Pancreas (tissue), 10 donors: ENCODE measurements around the gene ULK4. TPM values are rescaled to one million over a fixed set of nuclear protein-coding genes. Genes with fewer than 3 reads are reported as not detected.

Experiments used
- ATAC-seq, 4 donors: fragments of 200-7000 bp; cut with Tn5 transposase; one replicate each; pipeline versions ENCODE4 v1.8.0 to v1.9.1; 2020; ENCODE audit warnings: mild to moderate bottlenecking in 4 of 4, moderate library complexity in 4 of 4
- DNase-seq, 6 donors: peaks; one replicate each; pipeline ENCODE4 v3.0.0-alpha.2; 2020
- FAIRE-seq: peaks from 2 replicates; lab custom pipeline; 2012; peaks lifted over from hg19 to GRCh38; lab: Jason Lieb, UNC
- H3K27ac ChIP-seq, 4 donors: fragments of 200-600 bp; sonication (generic); 1 replicate in 3 of 4; 2 replicates in 1 of 4; pipeline versions ENCODE4 v1.5.0 to v1.8.0; 2020
- H3K27me3 ChIP-seq, 4 donors: fragments of 200-600 bp; one replicate each; pipeline ENCODE4 v1.8.0; 2021
- H3K36me3 ChIP-seq, 3 donors: fragments of 200-600 bp; sonication (generic) in 1 of 3; one replicate each; pipeline versions ENCODE4 v1.5.0 to v1.8.0; 2020 to 2021
- H3K4me1 ChIP-seq, 3 donors: fragments of 200-600 bp; one replicate each; pipeline ENCODE4 v1.8.0; 2021
- H3K4me3 ChIP-seq, 4 donors: fragments of 200-600 bp; sonication (generic) in 2 of 4; one replicate each; pipeline versions ENCODE4 v1.5.0 to v1.8.0; 2020 to 2021
- H3K9me3 ChIP-seq, 4 donors: fragments of 200-600 bp; one replicate each; pipeline ENCODE4 v1.8.0; 2021
- CTCF ChIP-seq, 4 donors: fragments of 200-600 bp; sonication (generic) in 3 of 4; IDR thresholded peaks; one replicate each; pipeline versions ENCODE4 v1.5.0 to v1.8.0; 2021; ENCODE audit warnings: antibody characterized with exemption in 4 of 4
- WGBS, 2 donors: extraction: QIAGEN DNeasy Blood & Tissue Kit; methylation state at CpG; one replicate each; pipeline ENCODE4 v1.1.7; 2013; 5-methylcytosine and 5-hydroxymethylcytosine counted together
- intact Hi-C, 3 donors: fragments of 100-400 bp; cut with DNase I; formaldehyde crosslinking; loops; one replicate each; pipeline versions ENCODE4 v1.11.1 to v1.14.2; 2022
- polyA plus RNA-seq, 2 donors: library from polyadenylated mRNA; stranded (reverse); fragments of 200-250 nt; gene quantifications; one replicate each; pipeline ENCODE4 v1.2.3, GENCODE V29; 2013
- total RNA-seq, 6 donors: library from RNA; stranded (reverse); fragmentation: NEBNext Ultra II Directional in 4 of 6; extraction: Animal tissue kit (Norgen Biotek cat#: 25700) in 4 of 6; gene quantifications; one replicate each; pipeline versions ENCODE4 v1.2.1 to v1.2.4, GENCODE V29; 2021 to 2023
- donor health status: healthy with polysubstance abuse.
- donor health status: DM: no; HTN: no; CAD: no; lungs with moderate emphysema.
- donor health status: DM: no; HTN: no; CAD: no.
- donor health status: control.
- donor health status: control.
- donor health status: Bipolar disorder and iron deficiency.
- donor health status: DM: yes; HTN: yes; CAD: no.
- donor health status: DM: no; HTN: no; CAD: no.
- donor health status: DM: no; HTN: no; CAD: no.
- donor health status: DM: yes; HTN: yes; CAD: no.

Gene ULK4
- total and polyA plus RNA-seq, 8 donors, result 2.3 to 8.6 (median 4.2) TPM

GRCh38 chr3:41331041-41331440 is 630.9 kb downstream of the ULK4 start:
- intact Hi-C loops, result no loop called here
- Histone ChIP-seq H3K4me3 (no peak overlapping the region), H3K36me3 (no peaks in the 10 kb centered on the region), H3K27ac (no peak overlapping the region), H3K27me3 (no peaks in the 10 kb centered on the region), H3K4me1 (no peaks in the 10 kb centered on the region), H3K9me3 (no peaks in the 10 kb centered on the region)
- no peak for TF ChIP-seq CTCF (IDR thresholded peaks at IDR 0.05)
- DNase-seq (no peak), FAIRE-seq (no peak), ATAC-seq (no peak)
- 78 to 82% methylated on average over 3 of the region's 3 CpGs for WGBS, 2 donors

- no peak for ATAC-seq
- Histone ChIP-seq H3K27me3 (no peaks in the 10 kb centered on the region), H3K4me3 (no peak overlapping the region), H3K36me3 (no peaks in the 10 kb centered on the region), H3K4me1 (no peaks in the 10 kb centered on the region), H3K9me3 (no peaks in the 10 kb centered on the region), H3K27ac (no peak overlapping the region)
- FAIRE-seq, result no peak
- no peak for TF ChIP-seq CTCF (IDR thresholded peaks at IDR 0.05)
- no peak for DNase-seq
- 94 to 96% methylated on average over 1 of the region's 1 CpG for WGBS, 2 donors
- intact Hi-C loops, result no loop called here
Measured at GRCh38 chr3:41330465-41330864, 631.4 kb downstream of the ULK4 start.

GRCh38 chr3:41329881-41330280 is 632.0 kb downstream of the ULK4 start:
- Histone ChIP-seq H3K4me1 (no peaks in the 10 kb centered on the region), H3K4me3 (no peak overlapping the region), H3K36me3 (no peaks in the 10 kb centered on the region), H3K27ac (no peak overlapping the region), H3K27me3 (no peaks in the 10 kb centered on the region), H3K9me3 (no peaks in the 10 kb centered on the region)
- ATAC-seq, result no peak
- no peak for TF ChIP-seq CTCF (IDR thresholded peaks at IDR 0.05)
- WGBS, 2 donors, result 62 to 72% methylated on average over 2 of the region's 2 CpGs
- FAIRE-seq, result no peak
- DNase-seq, result no peak
- intact Hi-C loops, result no loop called here

- TF ChIP-seq CTCF (IDR thresholded peaks at IDR 0.05), result no peak
- no peaks in the 10 kb centered on the region for H3K4me1 ChIP-seq
- WGBS, 2 donors, result 40 to 49% methylated on average over 2 of the region's 2 CpGs
- H3K4me3 ChIP-seq, result no peak overlapping the region
- intact Hi-C loops, result no loop called here
- no peak for ATAC-seq
- no peaks in the 10 kb centered on the region for H3K27me3 ChIP-seq
- no peak overlapping the region for H3K27ac ChIP-seq
- no peaks in the 10 kb centered on the region for H3K9me3 ChIP-seq
- H3K36me3 ChIP-seq, result no peaks in the 10 kb centered on the region
- no peak for DNase-seq
- FAIRE-seq, result no peak
Measured at GRCh38 chr3:41328926-41329325, 633.0 kb downstream of the ULK4 start.

- ATAC-seq, result no peak
- FAIRE-seq, result no peak
- intact Hi-C loops, result no loop called here
- H3K36me3 ChIP-seq, result no peaks in the 10 kb centered on the region
- no peak overlapping the region for H3K4me3 ChIP-seq
- 68 to 71% methylated on average over 6 of the region's 6 CpGs for WGBS, 2 donors
- H3K4me1 ChIP-seq, result no peaks in the 10 kb centered on the region
- no peaks in the 10 kb centered on the region for H3K27me3 ChIP-seq
- TF ChIP-seq CTCF (IDR thresholded peaks at IDR 0.05), result no peak
- no peak overlapping the region for H3K27ac ChIP-seq
- no peak for DNase-seq
- no peaks in the 10 kb centered on the region for H3K9me3 ChIP-seq
Measured at GRCh38 chr3:41327718-41328117, 634.2 kb downstream of the ULK4 start.
